NOMO-1 (cell line): ENCODE measurements around the gene CCDC120.

Experiments
- DNase-seq, 2 experiments: peaks; one replicate each; lab custom pipeline; 2025; ENCODE audit not compliant: unreplicated experiment in 2 of 2; lab: John Stamatoyannopoulos, UW

Gene CCDC120

GRCh38 chrX:49061490-49061889, 2.7 kb downstream of the CCDC120 start:
- DNase-seq, result no peak

DNA sequence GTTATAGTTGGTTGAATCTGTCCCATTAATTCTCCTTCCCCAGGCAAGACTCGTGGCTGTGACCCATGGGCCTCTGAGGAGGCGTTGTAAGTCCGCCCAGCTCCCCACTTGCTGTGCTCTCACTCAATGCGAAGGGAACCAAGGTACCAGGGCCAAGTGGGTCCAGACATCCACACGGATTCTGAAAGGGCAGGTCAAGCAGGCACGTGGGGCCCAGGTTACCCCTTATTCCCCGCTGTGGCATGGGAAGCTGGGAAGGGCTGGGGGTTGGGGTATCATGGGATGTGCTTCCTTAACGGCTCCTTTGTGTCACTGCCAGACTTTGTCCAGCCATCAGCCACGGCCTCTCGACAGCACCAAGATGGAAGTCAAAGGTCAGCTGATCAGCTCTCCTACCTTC, 3.1 kb downstream of the CCDC120 start:
- DNase-seq, result no peak

DNA sequence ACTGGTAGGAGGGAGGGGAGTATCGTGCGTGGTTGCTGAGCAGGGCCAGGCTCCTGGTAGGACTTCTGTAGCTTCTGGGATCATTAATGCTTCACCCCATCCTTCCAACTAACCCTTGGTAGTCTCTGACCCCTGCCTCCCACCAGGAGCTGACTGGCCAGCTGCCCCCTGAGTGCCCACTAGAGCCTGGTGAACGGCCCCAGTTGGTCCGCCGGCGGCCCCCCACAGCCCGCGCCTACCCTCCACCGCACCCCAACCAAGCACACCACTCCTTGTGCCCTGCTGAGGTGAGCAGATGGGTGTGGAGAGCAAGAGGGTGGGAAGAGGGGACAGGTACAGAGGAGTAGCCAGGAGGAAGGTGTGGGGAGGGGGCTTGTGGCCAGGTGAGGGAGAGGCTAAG, 4.9 kb downstream of the CCDC120 start:
- DNase-seq, result no peak

DNA sequence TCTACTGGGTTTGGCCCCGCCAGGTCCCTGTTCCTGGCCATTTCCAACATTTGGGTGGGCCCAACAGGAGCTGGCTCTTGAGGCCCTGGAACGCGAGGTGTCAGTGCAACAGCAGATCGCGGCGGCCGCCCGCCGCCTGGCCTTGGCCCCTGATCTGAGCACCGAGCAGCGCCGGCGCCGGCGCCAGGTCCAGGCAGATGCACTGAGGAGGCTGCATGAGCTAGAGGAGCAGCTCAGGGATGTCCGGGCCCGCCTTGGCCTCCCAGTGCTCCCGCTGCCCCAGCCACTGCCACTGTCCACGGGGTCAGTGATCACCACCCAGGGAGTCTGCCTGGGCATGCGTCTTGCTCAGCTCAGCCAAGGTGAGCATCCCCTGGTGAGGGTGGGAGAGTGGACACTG, 5.5 kb downstream of the CCDC120 start:
- no peak for DNase-seq

GRCh38 chrX:49064735-49065134, 5.9 kb downstream of the CCDC120 start:
- no peak for DNase-seq

DNA sequence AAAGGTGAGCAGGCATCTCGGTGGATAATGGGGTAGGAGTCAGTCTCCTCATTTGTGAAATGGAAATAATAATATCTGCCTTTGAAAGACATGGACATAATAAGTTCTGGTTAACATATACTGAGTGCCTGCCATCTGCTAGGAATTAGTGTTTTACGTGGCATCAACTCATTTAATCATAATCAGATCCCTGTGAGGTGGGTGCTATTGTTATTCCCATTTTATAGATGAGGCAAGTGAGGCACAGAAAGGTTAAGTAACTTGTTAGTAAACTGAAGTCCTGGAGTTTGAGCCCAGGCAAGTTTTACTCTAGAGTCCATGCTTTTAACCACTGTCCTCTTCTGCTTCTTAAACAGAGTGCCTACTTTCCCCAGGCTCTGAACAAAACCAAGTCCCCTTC, 7.5 kb downstream of the CCDC120 start:
- no peak for DNase-seq

- DNase-seq, result no peak
Observed at GRCh38 chrX:49066690-49067089, 7.9 kb downstream of the CCDC120 start.

DNA sequence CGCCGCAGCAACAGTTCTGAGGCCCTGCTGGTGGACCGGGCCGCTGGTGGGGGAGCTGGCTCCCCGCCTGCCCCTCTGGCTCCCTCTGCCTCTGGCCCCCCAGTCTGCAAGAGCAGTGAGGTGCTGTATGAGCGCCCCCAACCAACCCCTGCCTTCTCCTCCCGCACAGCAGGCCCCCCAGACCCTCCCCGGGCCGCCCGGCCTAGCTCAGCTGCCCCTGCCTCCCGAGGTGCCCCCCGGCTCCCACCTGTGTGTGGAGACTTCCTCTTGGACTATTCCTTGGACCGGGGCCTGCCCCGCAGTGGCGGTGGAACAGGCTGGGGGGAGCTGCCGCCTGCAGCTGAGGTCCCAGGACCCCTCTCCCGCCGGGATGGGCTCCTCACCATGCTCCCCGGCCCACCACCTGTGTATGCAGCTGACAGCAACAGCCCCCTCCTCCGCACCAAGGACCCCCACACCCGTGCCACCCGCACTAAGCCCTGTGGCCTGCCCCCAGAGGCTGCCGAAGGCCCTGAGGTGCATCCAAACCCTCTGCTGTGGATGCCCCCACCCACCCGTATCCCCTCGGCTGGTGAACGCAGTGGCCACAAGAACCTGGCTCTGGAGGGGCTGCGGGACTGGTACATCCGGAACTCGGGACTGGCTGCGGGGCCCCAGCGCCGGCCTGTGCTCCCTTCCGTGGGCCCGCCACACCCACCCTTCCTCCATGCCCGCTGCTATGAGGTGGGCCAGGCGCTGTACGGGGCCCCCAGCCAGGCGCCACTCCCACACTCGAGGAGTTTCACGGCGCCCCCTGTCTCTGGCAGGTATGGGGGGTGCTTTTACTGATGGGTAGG, 8.7 kb downstream of the CCDC120 start:
- DNase-seq, result no peak

GRCh38 chrX:49069038-49069437, 10.2 kb downstream of the CCDC120 start:
- DNase-seq, result no peak

- no peak for DNase-seq
Observed at GRCh38 chrX:49070988-49071387, 12.2 kb downstream of the CCDC120 start.

DNA sequence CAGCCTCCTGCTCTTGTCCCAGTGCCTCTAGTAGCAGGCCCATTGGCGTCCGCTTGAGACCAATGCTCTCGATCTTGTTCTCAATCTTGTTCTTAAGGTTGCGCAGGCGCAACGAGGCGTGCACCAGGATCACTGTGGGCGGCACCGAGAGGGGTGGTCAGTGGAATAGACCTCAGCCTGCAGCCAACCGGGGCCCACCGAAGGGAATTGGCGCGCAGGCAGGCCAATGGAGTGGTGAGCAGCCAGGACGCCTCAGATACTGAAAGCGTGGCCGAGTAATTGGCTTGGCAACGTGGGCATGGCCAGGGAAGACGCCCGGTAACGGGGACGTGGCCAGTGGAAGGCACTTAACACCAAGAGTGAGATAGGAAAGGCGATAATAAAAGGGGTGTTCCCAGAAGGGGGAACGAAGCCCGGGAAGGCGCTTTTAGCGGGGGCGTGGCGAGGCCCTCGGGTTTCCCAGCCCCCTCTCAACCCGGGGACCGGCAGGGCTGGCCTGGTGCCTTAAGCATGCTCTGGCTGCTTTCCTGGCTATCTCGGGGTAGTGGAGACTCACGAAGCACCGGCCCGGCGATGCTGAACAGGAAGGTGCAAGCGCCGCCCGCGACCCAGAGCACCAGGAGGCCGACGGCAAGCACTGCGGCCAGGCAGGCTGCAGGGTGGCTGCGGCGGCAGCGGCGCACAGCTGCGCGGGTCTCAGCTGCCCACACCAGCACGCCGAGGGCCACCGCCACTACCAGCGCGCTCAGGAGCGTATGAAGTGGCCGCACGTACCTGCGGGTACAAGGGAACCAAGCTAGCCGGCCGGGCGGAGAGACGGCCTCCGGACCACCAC, 13.3 kb downstream of the CCDC120 start:
- DNase-seq, result no peak

DNA sequence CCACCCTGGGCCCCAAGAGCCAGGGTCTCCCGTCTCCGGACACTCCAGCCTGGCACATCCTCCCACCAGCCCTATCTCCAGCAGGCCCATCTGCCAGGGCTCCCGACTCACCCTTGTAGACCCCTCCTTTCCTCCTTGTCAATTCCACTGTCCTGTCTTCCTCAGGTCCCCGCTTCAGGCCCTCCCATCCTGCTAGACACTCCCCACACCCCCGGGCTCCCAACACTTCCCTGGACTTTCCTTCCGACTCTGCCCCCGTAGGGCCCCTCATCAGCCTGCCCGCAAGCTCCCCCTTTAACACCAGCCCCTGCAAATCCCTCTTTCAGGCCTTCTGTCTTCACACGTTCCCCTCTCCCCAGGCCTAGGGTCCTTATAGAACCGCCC, 13.9 kb downstream of the CCDC120 start:
- DNase-seq, result no peak

DNA sequence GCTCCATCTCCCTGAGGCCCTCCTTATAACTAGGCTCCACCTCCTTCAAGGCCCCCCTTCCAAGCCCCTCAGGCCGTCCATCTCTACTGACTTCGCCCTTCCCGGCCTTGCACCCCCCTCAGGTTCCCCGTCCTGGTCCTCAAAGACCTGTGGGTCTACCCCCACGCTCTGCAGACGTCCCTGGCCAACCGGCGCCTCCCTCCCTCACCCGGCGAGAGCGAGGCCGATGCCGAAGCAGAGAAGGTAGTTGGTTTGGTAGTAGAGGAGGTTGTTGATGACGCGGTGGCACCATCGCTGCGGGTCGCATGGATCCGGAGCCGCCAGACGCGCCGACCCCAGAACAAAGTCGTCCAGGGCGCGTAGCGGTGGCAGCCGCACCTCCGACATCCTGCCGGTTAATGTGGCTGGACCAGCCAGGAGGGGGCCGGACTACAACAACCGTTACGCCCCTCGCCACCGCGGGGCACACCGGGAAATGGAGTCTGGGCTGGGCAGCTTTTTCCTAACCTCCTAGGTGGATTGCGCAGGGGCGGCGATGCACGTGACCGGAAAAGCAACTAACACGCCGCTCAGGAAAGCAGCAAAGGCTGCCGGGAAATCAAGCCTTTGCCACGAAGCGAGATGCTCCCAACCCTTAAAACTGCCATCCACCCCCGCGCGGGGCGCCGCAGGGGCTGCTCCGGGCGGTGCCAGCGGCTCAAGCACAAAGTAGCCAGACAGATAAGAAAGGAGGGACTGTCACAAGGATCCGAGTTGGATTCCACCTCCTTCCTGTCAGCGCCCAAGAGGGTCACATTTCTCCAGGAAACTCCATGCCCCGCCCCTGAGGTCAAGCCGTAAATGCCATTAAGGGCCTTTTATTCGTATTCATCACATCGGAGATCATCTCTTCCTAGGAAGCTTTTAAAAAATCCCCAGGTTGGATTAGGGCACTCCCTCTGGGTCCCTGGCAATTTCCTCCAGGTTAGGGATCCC, 15.1 kb downstream of the CCDC120 start, which contains the start of gene PRAF2:
TSS of gene PRAF2 (minus strand) at position 402 of the 975 bp plus-strand sequence. CDS start at position 387, 15 bp downstream.
- peak; percentile 23 to 43 for DNase-seq

DNA sequence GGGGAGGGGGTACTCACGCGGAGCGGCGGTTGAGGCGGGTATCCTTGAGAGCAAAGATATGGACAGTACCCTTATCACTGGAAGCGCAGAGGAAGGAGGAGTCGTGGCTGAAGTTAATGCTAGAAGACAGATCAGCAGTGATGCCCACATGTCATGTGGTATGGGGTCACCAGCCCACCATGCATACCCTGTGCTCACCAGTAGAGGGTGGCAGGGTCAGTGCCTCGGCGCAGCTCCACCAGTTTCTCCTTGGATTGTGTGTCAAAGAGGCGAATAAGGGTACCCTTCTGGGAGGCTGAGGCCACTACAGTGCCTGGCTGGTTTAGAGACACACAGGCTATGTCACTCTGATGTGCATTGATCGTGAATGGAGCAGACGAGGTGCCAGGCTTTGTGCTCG, 16.5 kb downstream of the CCDC120 start:
- DNase-seq, result no peak

DNA sequence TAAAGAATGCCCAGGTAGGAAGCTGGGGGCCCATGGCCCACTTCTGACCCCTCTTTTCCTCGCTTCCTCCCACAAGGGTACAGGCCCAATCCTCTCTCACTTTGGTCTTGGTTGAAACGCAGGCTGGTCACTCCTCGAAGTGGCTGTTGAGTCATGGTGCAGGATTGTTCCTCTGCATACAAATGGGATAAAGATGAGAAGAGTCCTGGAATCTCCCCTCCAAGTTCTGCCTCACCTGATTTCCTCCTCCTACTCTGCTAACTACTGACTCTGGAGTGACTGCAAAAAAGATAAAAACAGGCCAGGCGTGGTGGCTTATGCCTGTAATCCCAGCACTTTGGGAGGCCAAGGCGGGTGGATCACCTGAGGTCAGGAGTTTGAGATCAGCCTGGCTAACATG, 19.1 kb downstream of the CCDC120 start:
- DNase-seq, result no peak

- DNase-seq, result peak; percentile 47 to 56
Observed at GRCh38 chrX:49079489-49080428, 21.0 kb downstream of the CCDC120 start, which contains the start of gene WDR45. Gene WDR45, minus strand, starts transcription at chrX:49079887. Its CDS starts 1,792 bp downstream, at chrX:49078095.

GRCh38 chrX:49082271-49082871, 23.6 kb downstream of the CCDC120 start:
- no peak for DNase-seq

GRCh38 chrX:49089553-49089952, 30.8 kb downstream of the CCDC120 start:
- no peak for DNase-seq

DNA sequence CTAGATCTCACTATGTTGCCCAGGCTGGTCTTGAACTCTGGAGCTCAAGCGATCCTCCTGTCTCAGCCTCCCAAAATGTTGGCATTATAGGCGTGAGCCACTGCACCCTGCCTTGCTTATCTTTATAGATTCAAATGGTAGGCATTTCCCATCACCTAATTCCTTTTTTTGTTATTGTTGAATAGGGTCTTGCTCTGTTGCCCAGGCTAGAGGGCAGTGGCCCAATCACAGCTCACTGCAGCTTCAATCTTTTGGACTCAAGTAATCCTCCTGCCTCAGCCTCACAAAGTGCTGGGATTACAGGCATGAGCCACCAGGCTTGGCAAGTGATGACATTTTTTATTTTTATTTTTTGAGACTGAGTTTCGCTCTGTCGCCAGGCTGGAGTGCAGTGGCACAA, 37.6 kb downstream of the CCDC120 start:
- DNase-seq, result no peak
